Body of pancreas (tissue), 4 donors: ENCODE data around the gene SYNE1.

Source experiments
- CTCF ChIP-seq, 7 experiments: fragments of 450-650 bp in 4 of 7; fragments of 200-600 bp in 3 of 7; sonication (generic) in 3 of 7; IDR thresholded peaks; one replicate each; pipeline ENCODE4 v1.5.1; 2016 to 2019; ENCODE audit warnings: antibody characterized with exemption in 7 of 7
- POLR2A ChIP-seq, 3 donors: fragments of 450-650 bp; IDR thresholded peaks; one replicate each; pipeline ENCODE4 v1.6.1; 2016; ENCODE audit warnings: antibody characterized with exemption in 3 of 3, mild to moderate bottlenecking in 2 of 3

GRCh38 chr6:152071843-152072242 is 565.3 kb downstream of the SYNE1 start:
- TF ChIP-seq CTCF (IDR thresholded peaks at IDR 0.05) (no peak), POLR2A (IDR thresholded peaks at IDR 0.05) (no peak)
